ENCODE results near the gene PRELID3B.

- TF ChIP-seq CTCF (IDR thresholded peaks at IDR 0.05): no peak
- TF ChIP-seq POLR2A (IDR thresholded peaks at IDR 0.05): no peak
- no peak for TF ChIP-seq POLR2AphosphoS5 (IDR thresholded peaks at IDR 0.05)
Observed at GRCh38 chr20:59024111-59024530, 18.5 kb downstream of the PRELID3B start.

All from prostate gland (tissue), 2 donors.